Neural progenitor cell (in vitro differentiated cells): ENCODE measurements around the gene PGAM2. TPM values are rescaled to one million over a fixed set of nuclear protein-coding genes. Genes with fewer than 3 reads are reported as not detected.

Experiments used
- DNase-seq: peaks from one replicate; pipeline ENCODE4 v3.0.0-alpha.2; 2016; ENCODE audit warnings: low spot score
- H2AFZ ChIP-seq: fragments of 200-600 bp; sonication (generic); replicated peaks from 2 replicates; pipeline ENCODE4 v1.6.1; 2016; ENCODE audit warnings: antibody characterized with exemption
- H3F3A ChIP-seq: fragments of 200-600 bp; sonication (generic); 2 replicates; pipeline ENCODE4 v1.6.1; 2016; ENCODE audit warnings: antibody characterized with exemption, low read depth
- H3K27ac ChIP-seq: fragments of 200-600 bp; sonication (generic); 2 replicates; pipeline ENCODE4 v1.5.1; 2016; ENCODE audit warnings: mild to moderate bottlenecking
- H3K27me3 ChIP-seq: fragments of 200-600 bp; sonication (generic); 2 replicates; pipeline ENCODE4 v1.6.1; 2016; ENCODE audit warnings: mild to moderate bottlenecking, moderate library complexity
- H3K36me3 ChIP-seq: fragments of 200-600 bp; sonication (generic); 2 replicates; pipeline ENCODE4 v1.5.1; 2016
- H3K4me1 ChIP-seq: fragments of 200-600 bp; sonication (generic); 2 replicates; pipeline ENCODE4 v1.6.1; 2016; ENCODE audit warnings: mixed run types
- H3K4me2 ChIP-seq: fragments of 200-600 bp; sonication (generic); 2 replicates; pipeline ENCODE4 v1.6.1; 2016
- H3K4me3 ChIP-seq: fragments of 200-600 bp; sonication (generic); 2 replicates; pipeline ENCODE4 v1.5.1; 2016
- H3K79me2 ChIP-seq: fragments of 200-600 bp; sonication (generic); 2 replicates; pipeline ENCODE4 v1.6.1; 2016; ENCODE audit warnings: low read depth
- H3K9ac ChIP-seq: fragments of 200-600 bp; sonication (generic); 2 replicates; pipeline ENCODE4 v1.6.1; 2016
- H3K9me3 ChIP-seq: fragments of 200-600 bp; sonication (generic); 2 replicates; pipeline ENCODE4 v1.5.1; 2016; ENCODE audit warnings: low read depth
- H4K20me1 ChIP-seq: fragments of 200-600 bp; sonication (generic); 2 replicates; pipeline ENCODE4 v1.6.1; 2016; ENCODE audit warnings: low read depth
- H3K27ac Mint-ChIP-seq: 3 replicates; pipeline ENCODE4 v1.8.0; 2021; ENCODE audit warnings: mixed read lengths
- H3K27me3 Mint-ChIP-seq: 2 replicates; pipeline ENCODE4 v1.8.0; 2022; ENCODE audit warnings: low read depth, mild to moderate bottlenecking, inconsistent platforms, moderate library complexity, mixed read lengths; ENCODE audit not compliant: insufficient read depth
- H3K36me3 Mint-ChIP-seq: 3 replicates; pipeline ENCODE4 v1.8.0; 2021; ENCODE audit warnings: mixed read lengths
- H3K4me1 Mint-ChIP-seq: 3 replicates; pipeline ENCODE4 v1.8.0; 2021; ENCODE audit warnings: mixed read lengths
- H3K4me3 Mint-ChIP-seq: 3 replicates; pipeline ENCODE4 v1.8.0; 2021; ENCODE audit warnings: mild to moderate bottlenecking, moderate library complexity, mixed read lengths
- H3K9me3 Mint-ChIP-seq: 3 replicates; pipeline ENCODE4 v1.8.0; 2020; ENCODE audit warnings: mixed read lengths
- EZH2 ChIP-seq: fragments of 200-600 bp; sonication (generic); IDR thresholded peaks from 2 replicates; pipeline ENCODE4 v1.6.1; 2017; ENCODE audit warnings: antibody characterized with exemption, mild to moderate bottlenecking, moderate library complexity
- EZH2phosphoT487 ChIP-seq: fragments of 200-600 bp; sonication (generic); IDR thresholded peaks from 2 replicates; pipeline ENCODE4 v1.6.1; 2017; ENCODE audit warnings: antibody characterized with exemption
- total RNA-seq: library from RNA; depleted of rRNA; stranded (reverse); fragments of >200 nt; gene quantifications from 2 replicates; pipeline ENCODE4 v1.2.3, GENCODE V29; 2015; ENCODE audit warnings: low replicate concordance
- TF ChIP-seq, protein P1 (sequence below): fragments of 200-600 bp; sonication (generic); IDR thresholded peaks from 2 replicates; pipeline ENCODE4 v1.5.1; 2017; ENCODE audit warnings: antibody characterized with exemption, mild to moderate bottlenecking

The PGAM2 gene
- total RNA-seq, 1 donor from 2014 or later, result 11.2 TPM

GRCh38 chr7:44094883-44095592 lies 29.7 kb upstream of the PGAM2 start:
- no peak for DNase-seq
- H3K27me3 Mint-ChIP-seq, result peaks cover 5% of the 10 kb centered on the region
- no peaks in the 10 kb centered on the region for H3K27me3 ChIP-seq
- peaks cover 5% of the 10 kb centered on the region for H3K4me1 Mint-ChIP-seq
- H2AFZ ChIP-seq, result no peak overlapping the region
- no peaks in the 10 kb centered on the region for H3K79me2 ChIP-seq
- no peaks in the 10 kb centered on the region for H3K4me1 ChIP-seq
- no peaks in the 10 kb centered on the region for H3K36me3 ChIP-seq
- no peak overlapping the region for H3K4me2 ChIP-seq
- H4K20me1 ChIP-seq, result no peaks in the 10 kb centered on the region
- H3K4me3 ChIP-seq, result no peak overlapping the region
- H3K36me3 Mint-ChIP-seq, result no peaks in the 10 kb centered on the region
- H3K27ac ChIP-seq, result no peak overlapping the region
- H3K9ac ChIP-seq, result no peak overlapping the region
- TF ChIP-seq EZH2phosphoT487, result no peak
- no peak for TF ChIP-seq EZH2
- TF ChIP-seq, protein P1, sequence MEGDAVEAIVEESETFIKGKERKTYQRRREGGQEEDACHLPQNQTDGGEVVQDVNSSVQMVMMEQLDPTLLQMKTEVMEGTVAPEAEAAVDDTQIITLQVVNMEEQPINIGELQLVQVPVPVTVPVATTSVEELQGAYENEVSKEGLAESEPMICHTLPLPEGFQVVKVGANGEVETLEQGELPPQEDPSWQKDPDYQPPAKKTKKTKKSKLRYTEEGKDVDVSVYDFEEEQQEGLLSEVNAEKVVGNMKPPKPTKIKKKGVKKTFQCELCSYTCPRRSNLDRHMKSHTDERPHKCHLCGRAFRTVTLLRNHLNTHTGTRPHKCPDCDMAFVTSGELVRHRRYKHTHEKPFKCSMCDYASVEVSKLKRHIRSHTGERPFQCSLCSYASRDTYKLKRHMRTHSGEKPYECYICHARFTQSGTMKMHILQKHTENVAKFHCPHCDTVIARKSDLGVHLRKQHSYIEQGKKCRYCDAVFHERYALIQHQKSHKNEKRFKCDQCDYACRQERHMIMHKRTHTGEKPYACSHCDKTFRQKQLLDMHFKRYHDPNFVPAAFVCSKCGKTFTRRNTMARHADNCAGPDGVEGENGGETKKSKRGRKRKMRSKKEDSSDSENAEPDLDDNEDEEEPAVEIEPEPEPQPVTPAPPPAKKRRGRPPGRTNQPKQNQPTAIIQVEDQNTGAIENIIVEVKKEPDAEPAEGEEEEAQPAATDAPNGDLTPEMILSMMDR, result no peak
- no peak overlapping the region for H3K27ac Mint-ChIP-seq
- H3K9me3 Mint-ChIP-seq, result no peaks in the 10 kb centered on the region
- H3F3A ChIP-seq, result no peaks in the 10 kb centered on the region
- no peak overlapping the region for H3K4me3 Mint-ChIP-seq
- no peaks in the 10 kb centered on the region for H3K9me3 ChIP-seq

DNA sequence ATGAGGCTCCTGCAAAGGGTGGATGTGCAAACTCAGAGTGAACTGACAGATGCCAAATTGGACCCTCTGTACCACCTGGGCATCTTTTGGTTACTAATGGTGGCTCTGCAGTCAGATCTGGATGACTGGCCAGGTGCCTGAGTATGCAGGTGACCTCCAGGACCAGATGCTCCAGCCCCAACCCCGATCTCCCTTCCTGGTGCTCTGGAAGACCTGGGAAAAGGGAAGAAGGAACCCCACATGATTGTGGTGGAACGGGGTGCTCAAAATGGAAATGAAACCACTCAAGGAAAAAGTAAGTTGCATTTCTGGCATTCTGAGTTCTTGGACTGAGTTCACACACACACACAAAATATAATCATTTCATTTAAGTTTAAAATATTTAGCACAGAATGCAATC lies 29.0 kb upstream of the PGAM2 start:
- no peaks in the 10 kb centered on the region for H3K9me3 Mint-ChIP-seq
- H3F3A ChIP-seq, result no peaks in the 10 kb centered on the region
- DNase-seq, result no peak
- no peaks in the 10 kb centered on the region for H3K4me1 Mint-ChIP-seq
- H3K27ac Mint-ChIP-seq, result no peak overlapping the region
- H2AFZ ChIP-seq, result no peak overlapping the region
- H3K4me3 Mint-ChIP-seq, result no peak overlapping the region
- no peak overlapping the region for H3K4me2 ChIP-seq
- H3K9ac ChIP-seq, result no peak overlapping the region
- no peaks in the 10 kb centered on the region for H3K79me2 ChIP-seq
- H3K27me3 ChIP-seq, result no peaks in the 10 kb centered on the region
- no peak overlapping the region for H3K27ac ChIP-seq
- H3K36me3 Mint-ChIP-seq, result no peaks in the 10 kb centered on the region
- no peaks in the 10 kb centered on the region for H3K36me3 ChIP-seq
- peaks cover 3% of the 10 kb centered on the region for H3K27me3 Mint-ChIP-seq
- H3K9me3 ChIP-seq, result no peaks in the 10 kb centered on the region
- H4K20me1 ChIP-seq, result no peaks in the 10 kb centered on the region
- TF ChIP-seq, protein P1, result no peak
- TF ChIP-seq EZH2phosphoT487, result no peak
- no peak for TF ChIP-seq EZH2
- H3K4me1 ChIP-seq, result no peaks in the 10 kb centered on the region
- no peak overlapping the region for H3K4me3 ChIP-seq

DNA sequence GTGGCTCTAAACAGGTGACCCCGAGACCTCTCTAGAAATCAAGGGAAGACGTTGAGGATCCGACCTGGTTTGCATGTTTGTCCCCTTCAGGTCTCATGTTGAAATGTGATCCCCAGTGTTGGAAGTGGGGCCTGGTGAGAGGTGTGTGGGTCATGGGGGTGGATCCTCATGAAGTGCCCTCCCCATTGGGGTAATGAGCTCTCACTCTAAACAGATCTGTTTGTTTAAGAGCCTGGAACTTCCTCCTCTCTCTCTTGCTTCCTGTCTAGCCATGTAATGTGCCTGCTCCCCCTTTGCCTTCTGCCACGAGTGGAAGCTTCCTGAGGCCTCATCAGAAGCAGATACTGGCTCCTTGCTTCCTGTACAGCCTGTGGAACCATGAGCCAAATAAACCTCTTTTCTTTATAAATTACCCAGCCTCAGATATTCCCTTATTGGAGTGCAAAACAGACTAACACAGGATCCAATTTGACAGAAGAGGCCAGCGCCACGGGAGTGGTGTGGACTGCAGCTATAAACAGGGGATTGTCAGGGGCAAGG lies 27.8 kb upstream of the PGAM2 start:
- Histone ChIP-seq H3K36me3 (no peaks in the 10 kb centered on the region), H3K27ac (no peak overlapping the region), H3K4me3 (no peak overlapping the region), H3K27me3 (no peaks in the 10 kb centered on the region), H3K9ac (no peak overlapping the region), H3K79me2 (no peaks in the 10 kb centered on the region), H3K4me1 (no peaks in the 10 kb centered on the region), H4K20me1 (no peaks in the 10 kb centered on the region), H3F3A (no peaks in the 10 kb centered on the region), H2AFZ (no peak overlapping the region), H3K4me2 (no peak overlapping the region), H3K9me3 (no peaks in the 10 kb centered on the region)
- H3K36me3 Mint-ChIP-seq, result no peaks in the 10 kb centered on the region
- TF ChIP-seq EZH2phosphoT487 (no peak), EZH2 (no peak)
- TF ChIP-seq, protein P1, result no peak
- no peak overlapping the region for H3K27ac Mint-ChIP-seq
- H3K9me3 Mint-ChIP-seq, result no peaks in the 10 kb centered on the region
- no peak for DNase-seq
- peaks cover 2% of the 10 kb centered on the region for H3K4me1 Mint-ChIP-seq
- H3K4me3 Mint-ChIP-seq, result no peak overlapping the region
- peaks cover 5% of the 10 kb centered on the region for H3K27me3 Mint-ChIP-seq
